HL-60 (cell line): ENCODE measurements around the gene AHSG.

Experiments
- POLR2AphosphoS5 ChIP-seq: IDR thresholded peaks from 2 replicates; pipeline ENCODE4 v1.6.1; 2012; ENCODE audit warnings: low read depth
- REST ChIP-seq: IDR thresholded peaks from 2 replicates; pipeline ENCODE4 v1.6.1; 2012; ENCODE audit warnings: low read depth; ENCODE audit not compliant: insufficient replicate concordance
- TF ChIP-seq, protein P1 (sequence below): IDR thresholded peaks from one replicate; pipeline ENCODE4 v1.5.1; 2011; ENCODE audit warnings: low read length, control low read depth, inconsistent platforms; ENCODE audit not compliant: insufficient read depth

- TF ChIP-seq POLR2AphosphoS5 (no peak), REST (no peak)
- TF ChIP-seq, protein P1, sequence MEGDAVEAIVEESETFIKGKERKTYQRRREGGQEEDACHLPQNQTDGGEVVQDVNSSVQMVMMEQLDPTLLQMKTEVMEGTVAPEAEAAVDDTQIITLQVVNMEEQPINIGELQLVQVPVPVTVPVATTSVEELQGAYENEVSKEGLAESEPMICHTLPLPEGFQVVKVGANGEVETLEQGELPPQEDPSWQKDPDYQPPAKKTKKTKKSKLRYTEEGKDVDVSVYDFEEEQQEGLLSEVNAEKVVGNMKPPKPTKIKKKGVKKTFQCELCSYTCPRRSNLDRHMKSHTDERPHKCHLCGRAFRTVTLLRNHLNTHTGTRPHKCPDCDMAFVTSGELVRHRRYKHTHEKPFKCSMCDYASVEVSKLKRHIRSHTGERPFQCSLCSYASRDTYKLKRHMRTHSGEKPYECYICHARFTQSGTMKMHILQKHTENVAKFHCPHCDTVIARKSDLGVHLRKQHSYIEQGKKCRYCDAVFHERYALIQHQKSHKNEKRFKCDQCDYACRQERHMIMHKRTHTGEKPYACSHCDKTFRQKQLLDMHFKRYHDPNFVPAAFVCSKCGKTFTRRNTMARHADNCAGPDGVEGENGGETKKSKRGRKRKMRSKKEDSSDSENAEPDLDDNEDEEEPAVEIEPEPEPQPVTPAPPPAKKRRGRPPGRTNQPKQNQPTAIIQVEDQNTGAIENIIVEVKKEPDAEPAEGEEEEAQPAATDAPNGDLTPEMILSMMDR, result no peak
These were observed 22.8 kb upstream of the AHSG start for GRCh38 chr3:186589856-186590579.
